ENCODE data around the gene E2F1. TPM values are rescaled to one million over a fixed set of nuclear protein-coding genes. Genes with fewer than 3 reads are reported as not detected.

Gene E2F1
- total RNA-seq, 4 donors from 2014 or later = 1.8 to 5.0 (median 2.9) TPM

DNA sequence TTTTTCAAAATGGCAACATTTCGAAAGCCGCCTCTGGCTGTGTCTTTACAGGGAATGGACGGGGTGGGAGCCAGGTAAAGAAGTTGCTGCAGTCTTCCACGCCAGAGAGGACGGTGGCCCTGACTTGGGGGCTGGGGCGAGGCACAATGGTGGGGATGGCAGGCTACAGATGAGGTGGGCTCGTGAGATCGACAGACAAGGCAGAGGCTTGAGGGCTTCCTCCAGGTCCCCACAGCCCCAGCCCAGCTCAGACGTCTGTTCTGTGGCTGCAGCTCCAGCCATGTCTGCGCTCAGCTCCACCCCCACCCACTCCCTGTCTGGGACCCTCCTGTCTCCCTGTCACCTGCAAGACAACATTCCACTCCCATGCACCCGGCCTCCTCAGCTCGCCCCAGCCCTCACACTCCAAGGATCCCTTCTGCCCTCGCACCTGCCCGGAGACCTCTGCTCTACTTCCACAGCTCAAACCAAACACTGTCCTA, 31.5 kb downstream of the E2F1 start:
- no peaks in the 10 kb centered on the region for H3K27me3 ChIP-seq
- H3K27ac ChIP-seq (replicated peaks in 1 of 4) = no peak overlapping the region
- WGBS = 77% methylated on average over 14 of the region's 14 CpGs
- H3K9me3 ChIP-seq = no peaks in the 10 kb centered on the region
- H3K4me3 ChIP-seq = no peak overlapping the region
- peaks cover 12 to 37% (median 31%) of the 10 kb centered on the region in 4 donors for H3K36me3 ChIP-seq
- TF ChIP-seq POLR2AphosphoS5 (IDR thresholded peaks at IDR 0.05) (no peak), POLR2A (IDR thresholded peaks at IDR 0.05; ENCODE audit: low read depth) (no peak), EP300 (IDR thresholded peaks at IDR 0.05) (no peak)
- TF ChIP-seq, protein P1, sequence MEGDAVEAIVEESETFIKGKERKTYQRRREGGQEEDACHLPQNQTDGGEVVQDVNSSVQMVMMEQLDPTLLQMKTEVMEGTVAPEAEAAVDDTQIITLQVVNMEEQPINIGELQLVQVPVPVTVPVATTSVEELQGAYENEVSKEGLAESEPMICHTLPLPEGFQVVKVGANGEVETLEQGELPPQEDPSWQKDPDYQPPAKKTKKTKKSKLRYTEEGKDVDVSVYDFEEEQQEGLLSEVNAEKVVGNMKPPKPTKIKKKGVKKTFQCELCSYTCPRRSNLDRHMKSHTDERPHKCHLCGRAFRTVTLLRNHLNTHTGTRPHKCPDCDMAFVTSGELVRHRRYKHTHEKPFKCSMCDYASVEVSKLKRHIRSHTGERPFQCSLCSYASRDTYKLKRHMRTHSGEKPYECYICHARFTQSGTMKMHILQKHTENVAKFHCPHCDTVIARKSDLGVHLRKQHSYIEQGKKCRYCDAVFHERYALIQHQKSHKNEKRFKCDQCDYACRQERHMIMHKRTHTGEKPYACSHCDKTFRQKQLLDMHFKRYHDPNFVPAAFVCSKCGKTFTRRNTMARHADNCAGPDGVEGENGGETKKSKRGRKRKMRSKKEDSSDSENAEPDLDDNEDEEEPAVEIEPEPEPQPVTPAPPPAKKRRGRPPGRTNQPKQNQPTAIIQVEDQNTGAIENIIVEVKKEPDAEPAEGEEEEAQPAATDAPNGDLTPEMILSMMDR (IDR thresholded peaks at IDR 0.05) = no peak
- H3K4me1 ChIP-seq = peaks cover 13 to 14% (median 14%) of the 10 kb centered on the region in 4 donors
- no peak for DNase-seq (ENCODE audit: extremely low spot score)
- intact Hi-C loops (cut with DNase I) = loop anchor here (5.0 kb wide), 1 partner anchor 197 kb away; no protein-coding TSS in a partner anchor

DNA sequence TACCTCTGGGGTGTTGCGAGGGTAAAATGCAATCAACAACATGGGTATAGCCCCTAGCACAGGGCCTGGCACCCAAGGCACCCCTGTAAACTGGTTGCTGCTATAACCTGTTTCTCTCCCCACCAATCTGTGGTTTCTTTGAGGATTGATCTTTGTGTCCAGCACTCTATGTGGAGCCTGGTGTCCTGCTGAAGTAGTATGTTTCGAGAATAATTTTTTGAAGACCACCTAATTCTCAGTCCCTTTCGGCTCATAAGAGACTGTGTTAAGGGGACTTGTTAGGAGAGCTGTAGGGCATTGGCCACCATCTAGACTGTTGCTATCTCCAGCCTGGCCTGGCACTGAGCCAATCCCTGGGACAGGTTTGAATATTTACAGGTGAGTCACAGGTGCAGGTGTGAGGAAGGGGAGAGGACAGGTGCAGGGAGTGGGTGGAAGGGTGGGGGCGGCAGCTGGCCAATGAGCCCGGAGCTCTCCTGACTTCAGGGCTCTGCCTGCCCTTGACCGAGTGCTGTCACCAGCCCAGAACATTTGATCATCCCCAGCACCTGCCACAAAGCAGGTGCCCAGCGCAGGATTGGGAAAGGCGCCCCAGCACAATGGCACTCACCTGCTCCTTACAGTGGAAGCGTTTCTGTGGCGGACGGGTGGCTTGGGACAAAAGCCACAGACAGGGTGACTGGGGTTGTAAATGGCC, 32.1 kb downstream of the E2F1 start:
- peaks cover 12 to 30% (median 25%) of the 10 kb centered on the region in 4 donors for H3K36me3 ChIP-seq
- H3K27me3 ChIP-seq = no peaks in the 10 kb centered on the region
- H3K4me3 ChIP-seq = peak overlapping the region in 1 of 4 donors; percentile 28
- TF ChIP-seq POLR2A (IDR thresholded peaks at IDR 0.05; ENCODE audit: low read depth) = no peak
- TF ChIP-seq EP300 (IDR thresholded peaks at IDR 0.05) = no peak
- TF ChIP-seq, protein P1 (IDR thresholded peaks at IDR 0.05) = no peak
- TF ChIP-seq POLR2AphosphoS5 (IDR thresholded peaks at IDR 0.05) = no peak
- H3K9me3 ChIP-seq = no peaks in the 10 kb centered on the region
- H3K4me1 ChIP-seq = peaks cover 17 to 20% (median 20%) of the 10 kb centered on the region in 4 donors
- no peak overlapping the region for H3K27ac ChIP-seq (replicated peaks in 1 of 4)
- intact Hi-C loops (cut with DNase I) = loop anchor here (5.0 kb wide), 1 partner anchor 197 kb away; no protein-coding TSS in a partner anchor
- DNase-seq (ENCODE audit: extremely low spot score) = no peak
- WGBS = 89% methylated on average over 4 of the region's 11 CpGs

DNA sequence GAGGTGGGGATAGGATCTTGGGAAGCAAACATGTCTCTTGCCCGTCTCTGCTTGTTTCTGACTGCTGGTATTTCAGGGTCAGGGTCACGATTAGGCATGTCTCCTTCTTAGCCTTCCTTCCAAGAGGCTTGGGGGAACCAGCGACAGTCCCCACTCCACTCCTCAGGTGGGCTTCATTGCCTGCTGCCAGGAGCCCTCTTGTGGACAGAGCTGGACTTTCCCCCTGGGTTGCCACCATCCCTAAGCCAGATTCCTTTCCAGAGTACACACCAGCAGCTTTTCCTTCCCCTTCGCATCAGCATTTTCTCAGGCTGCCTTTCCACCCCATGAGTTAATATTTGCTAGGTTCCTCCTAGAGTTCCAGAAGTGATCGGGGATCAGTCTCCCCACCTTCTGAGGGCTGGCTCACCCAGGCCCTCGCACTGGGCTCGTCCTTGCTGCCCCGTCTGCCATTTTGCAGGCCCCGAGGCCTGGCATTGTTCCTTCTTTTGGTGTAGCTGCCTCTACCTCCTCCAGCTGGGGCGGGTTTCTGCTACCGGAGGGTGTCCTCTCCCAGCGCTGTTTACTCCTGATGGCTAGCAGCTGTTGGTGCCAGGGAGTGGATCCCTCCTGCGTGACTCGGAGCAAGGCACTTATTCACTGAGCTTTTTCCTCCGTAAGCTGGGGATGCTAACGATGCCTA, 32.8 kb downstream of the E2F1 start:
- no peak for DNase-seq (ENCODE audit: extremely low spot score)
- Histone ChIP-seq H3K27me3 (no peaks in the 10 kb centered on the region), H3K9me3 (no peaks in the 10 kb centered on the region), H3K4me1 (peaks cover 17 to 27% (median 25%) of the 10 kb centered on the region in 4 donors), H3K36me3 (peaks cover 12 to 24% (median 18%) of the 10 kb centered on the region in 4 donors), H3K27ac (replicated peaks in 1 of 4) (no peak overlapping the region), H3K4me3 (peak overlapping the region; percentile 23 to 37 (median 27))
- TF ChIP-seq, protein P1 (IDR thresholded peaks at IDR 0.05) = peak; percentile 76 to 85 (median 79)
- TF ChIP-seq POLR2A (IDR thresholded peaks at IDR 0.05; ENCODE audit: low read depth) = no peak
- no peak for TF ChIP-seq EP300 (IDR thresholded peaks at IDR 0.05)
- TF ChIP-seq POLR2AphosphoS5 (IDR thresholded peaks at IDR 0.05) = peak; percentile 52 to 59
- intact Hi-C loops (cut with DNase I) = loop anchor here (5.0 kb wide), 1 partner anchor 196 kb away; no protein-coding TSS in a partner anchor
- 36% methylated on average over 16 of the region's 16 CpGs for WGBS

DNA sequence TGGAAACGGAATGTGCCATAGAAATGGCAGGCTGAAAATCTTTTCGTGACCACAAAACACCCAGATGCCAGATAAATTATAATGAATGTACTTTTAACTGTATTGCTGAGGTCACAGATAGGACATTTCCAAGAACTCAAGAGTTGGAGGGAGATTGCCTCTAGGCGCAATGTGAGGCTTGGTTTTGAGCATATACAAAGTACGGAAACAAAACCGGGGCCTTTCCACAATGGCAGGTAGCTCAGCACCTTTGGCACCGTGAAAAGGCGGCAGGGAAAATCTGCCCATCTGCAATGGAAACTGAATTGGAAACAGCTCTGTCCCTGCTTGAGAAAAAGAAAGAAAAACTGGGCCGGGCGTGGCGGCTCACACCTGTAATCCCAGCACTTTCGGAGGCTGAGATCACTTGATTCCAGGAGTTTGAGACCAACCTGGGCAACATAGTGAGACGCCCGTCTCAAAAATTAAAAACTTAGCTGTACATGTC, 34.6 kb downstream of the E2F1 start:
- H3K27ac ChIP-seq (replicated peaks in 1 of 4) = no peak overlapping the region
- WGBS = 85% methylated on average over 10 of the region's 13 CpGs
- intact Hi-C loops (cut with DNase I) = loop anchor here (5.0 kb wide), 1 partner anchor 194 kb away; no protein-coding TSS in a partner anchor
- TF ChIP-seq, protein P1 (IDR thresholded peaks at IDR 0.05) = no peak
- no peak for TF ChIP-seq EP300 (IDR thresholded peaks at IDR 0.05)
- no peak for TF ChIP-seq POLR2AphosphoS5 (IDR thresholded peaks at IDR 0.05)
- no peak for TF ChIP-seq POLR2A (IDR thresholded peaks at IDR 0.05; ENCODE audit: low read depth)
- DNase-seq (ENCODE audit: extremely low spot score) = no peak
- no peaks in the 10 kb centered on the region for H3K9me3 ChIP-seq
- H3K27me3 ChIP-seq = no peaks in the 10 kb centered on the region
- no peak overlapping the region for H3K4me3 ChIP-seq
- H3K4me1 ChIP-seq = peaks cover 25 to 42% (median 39%) of the 10 kb centered on the region in 4 donors
- H3K36me3 ChIP-seq = peaks cover 0 to 6% (median 1%) of the 10 kb centered on the region in 4 donors

Data from esophagus muscularis mucosa (tissue), 4 donors.